ENCODE measurements around the gene ZFP36L1. TPM values are rescaled to one million over a fixed set of nuclear protein-coding genes. Genes with fewer than 3 reads are reported as not detected.

The ZFP36L1 gene
- total and polyA plus RNA-seq, 8 donors: 63.7 to 310 (median 175) TPM

- H3K4me3 ChIP-seq: no peak overlapping the region
- no peak for TF ChIP-seq CTCF (IDR thresholded peaks at IDR 0.05)
- H3K36me3 ChIP-seq: no peaks in the 10 kb centered on the region
- no peaks in the 10 kb centered on the region for H3K9me3 ChIP-seq
- DNase-seq: peak in 4 of 6 donors; percentile 51 to 85 (median 72)
- H3K4me1 ChIP-seq: peaks cover 34 to 45% (median 44%) of the 10 kb centered on the region in 3 donors
- intact Hi-C loops (cut with DNase I): loop anchor here in 1 of 3 donors (10.0 kb wide), 1 partner anchor 566 kb away; no protein-coding TSS in a partner anchor
- no peaks in the 10 kb centered on the region for H3K27me3 ChIP-seq
- ATAC-seq: peak; percentile 43 to 60 (median 52)
- peak overlapping the region; percentile 25 to 74 (median 50) for H3K27ac ChIP-seq
- WGBS, 2 donors: 78% methylated on average over 8 of the region's 8 CpGs
- FAIRE-seq: no peak
Measured at GRCh38 chr14:68810173-68811153, 17.6 kb upstream of the ZFP36L1 start.

- no peak for TF ChIP-seq CTCF (IDR thresholded peaks at IDR 0.05)
- Histone ChIP-seq H3K27ac (peak overlapping the region; percentile 25 to 74 (median 50)), H3K36me3 (no peaks in the 10 kb centered on the region), H3K4me3 (no peak overlapping the region), H3K27me3 (no peaks in the 10 kb centered on the region), H3K9me3 (no peaks in the 10 kb centered on the region), H3K4me1 (peaks cover 32 to 36% (median 34%) of the 10 kb centered on the region in 3 donors)
- DNase-seq (no peak), ATAC-seq (no peak), FAIRE-seq (no peak)
- 77 to 89% methylated on average over 4 of the region's 4 CpGs for WGBS, 2 donors
- intact Hi-C loops (cut with DNase I): no loop called here
Measured at GRCh38 chr14:68809524-68809923, 16.7 kb upstream of the ZFP36L1 start.

GRCh38 chr14:68808696-68809480 is 16.0 kb upstream of the ZFP36L1 start:
- 90 to 92% methylated on average over 7 of the region's 7 CpGs for WGBS, 2 donors
- no peak for FAIRE-seq
- Histone ChIP-seq H3K36me3 (no peaks in the 10 kb centered on the region), H3K27ac (peak overlapping the region in 2 of 4 donors; percentile 25 to 51), H3K27me3 (no peaks in the 10 kb centered on the region), H3K4me1 (peaks cover 26 to 29% (median 28%) of the 10 kb centered on the region in 3 donors), H3K9me3 (no peaks in the 10 kb centered on the region), H3K4me3 (no peak overlapping the region)
- ATAC-seq: no peak
- no peak for TF ChIP-seq CTCF (IDR thresholded peaks at IDR 0.05)
- no peak for DNase-seq
- intact Hi-C loops (cut with DNase I): no loop called here

DNA sequence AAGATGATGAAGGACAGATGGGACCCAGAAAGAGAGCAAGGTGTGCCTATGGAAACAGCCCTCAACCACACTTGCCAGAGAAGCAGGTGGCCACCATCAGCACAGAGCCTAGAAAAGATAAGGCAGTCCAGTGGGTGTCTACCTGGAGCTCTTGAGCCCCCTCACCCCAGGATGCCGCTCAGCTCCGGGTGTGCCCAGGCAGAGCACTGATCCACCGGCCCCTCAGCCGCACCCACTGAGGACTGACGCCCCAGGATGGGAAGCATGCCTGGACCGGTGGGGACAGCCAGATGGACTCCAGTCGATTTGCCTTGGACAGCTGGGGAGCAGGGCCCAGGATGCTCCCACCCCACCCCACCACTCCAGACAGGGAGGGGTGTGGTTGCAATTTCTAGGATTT is 15.1 kb upstream of the ZFP36L1 start:
- no peaks in the 10 kb centered on the region for H3K9me3 ChIP-seq
- WGBS, 2 donors: 83 to 92% methylated on average over 7 of the region's 7 CpGs
- FAIRE-seq (no peak), ATAC-seq (no peak), DNase-seq (peak in 3 of 6 donors; percentile 8 to 77 (median 32))
- H3K4me1 ChIP-seq: peaks cover 23 to 28% (median 26%) of the 10 kb centered on the region in 3 donors
- TF ChIP-seq CTCF (IDR thresholded peaks at IDR 0.05): no peak
- no peaks in the 10 kb centered on the region for H3K36me3 ChIP-seq
- peak overlapping the region in 1 of 4 donors; percentile 83 for H3K27ac ChIP-seq
- H3K27me3 ChIP-seq: no peaks in the 10 kb centered on the region
- intact Hi-C loops (cut with DNase I): no loop called here
- H3K4me3 ChIP-seq: no peak overlapping the region
